Stimulated activated CD8-positive, alpha-beta memory T cell treated with anti-CD3 and anti-CD28 coated beads, Interleukin-4, amount 100 ng/mL, for 4 hours (primary cell): ENCODE data around the gene NDUFS3.

Experiments used
- DNase-seq, 2 donors: peaks; one replicate each; pipeline ENCODE4 v3.0.0-alpha.2; 2020; ENCODE audit warnings: low read depth in 2 of 2, low spot score in 1 of 2

NDUFS3 gene

DNA sequence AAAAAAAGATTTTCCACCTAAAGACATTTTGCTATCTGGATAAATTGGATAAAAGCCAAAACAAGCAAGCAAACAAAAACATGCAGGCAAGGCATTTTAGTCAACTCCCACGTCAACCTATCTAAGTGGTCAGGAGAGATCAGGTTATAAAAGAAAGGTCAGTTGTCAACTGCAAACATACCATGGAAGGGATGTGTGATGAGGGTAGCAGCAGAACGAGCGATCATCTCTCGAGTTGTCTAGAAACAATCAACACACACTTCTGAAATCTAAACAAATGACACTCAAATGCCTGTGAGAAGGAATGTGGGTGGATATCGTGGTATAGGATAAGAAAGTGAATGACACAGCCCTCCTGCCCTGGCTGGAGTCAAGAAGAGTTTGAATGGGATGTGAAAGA, 52.6 kb downstream of the NDUFS3 start:
- no peak for DNase-seq
